ENCODE measurements around the gene CENPX. TPM values are rescaled to one million over a fixed set of nuclear protein-coding genes. Genes with fewer than 3 reads are reported as not detected.
A peak's percentile ranks its signal among the peaks of the same experiment; 100 is the strongest.

CENPX gene
- total RNA-seq, 1 experiment from 2014 or later = 344 TPM

GRCh38 chr17:82036634-82037091 lies 14.0 kb upstream of the CENPX start:
- POLR2A ChIA-PET (ENCODE audit: unreplicated experiment) = no interaction called here
- H3K9me2 ChIP-seq (replicated peaks; ENCODE audit: low read length) = no peaks in the 10 kb centered on the region
- no peaks in the 10 kb centered on the region for H3K9me3 ChIP-seq (ENCODE audit: low read length)
- TF ChIP-seq CTCF (conservative IDR thresholded peaks at IDR 0.05; ENCODE audit: low read depth, low read length) = no peak
- no peak for TF ChIP-seq EZH2 (IDR thresholded peaks at IDR 0.05; ENCODE audit: low read length, unreplicated experiment)
- no peak for TF ChIP-seq EZH2phosphoT487 (IDR thresholded peaks at IDR 0.05; ENCODE audit: borderline replicate concordance, low read length)
- intact Hi-C loops (cut with micrococcal nuclease) = loop anchor here (5.0 kb wide), 1 partner anchor 61 kb away; the partner anchor contains the start of gene FASN
- CTCF ChIA-PET = no interaction called here
- H3K27me3 ChIP-seq (ENCODE audit: low read length) = no peaks in the 10 kb centered on the region
- peak overlapping the region; percentile 75 for H3K9ac ChIP-seq (ENCODE audit: low read length)
- H3F3A ChIP-seq (ENCODE audit: low read length, unreplicated experiment) = no peaks in the 10 kb centered on the region
- H3K4me2 ChIP-seq (ENCODE audit: low read length) = peak overlapping the region; percentile 93
- peak overlapping the region; percentile 86 for H3K4me3 ChIP-seq (ENCODE audit: low read length)
- TSS peak; percentile 51 for BruUV-seq (replicated peaks)
- no peak overlapping the region for H2AFZ ChIP-seq (ENCODE audit: low read length)
- H4K20me1 ChIP-seq (ENCODE audit: low read length) = peaks cover 8% of the 10 kb centered on the region; the same call in 1 of the 2 replicates
- DNase-seq = no peak
- peaks cover 25% of the 10 kb centered on the region for H3K4me1 ChIP-seq (ENCODE audit: insufficient read depth, low read length)
- no peak overlapping the region for H3K27ac ChIP-seq (ENCODE audit: low read length)
- no peaks in the 10 kb centered on the region for H3K36me3 ChIP-seq (ENCODE audit: low read depth, low read length)
- peaks cover 17% of the 10 kb centered on the region for H3K79me2 ChIP-seq (ENCODE audit: low read length)
- peak; percentile 0; the same call in 1 of the 2 replicates for ATAC-seq

- intact Hi-C loops (cut with micrococcal nuclease) = loop anchor here (5.0 kb wide), 1 partner anchor 61 kb away; the partner anchor contains the start of gene FASN
- H3K27ac ChIP-seq (ENCODE audit: low read length) = no peak overlapping the region
Observed at GRCh38 chr17:82035956-82036633, 13.4 kb upstream of the CENPX start.

More at GRCh38 chr17:82035956-82036633, 13.4 kb upstream of the CENPX start:
- peak overlapping the region; percentile 86 for H3K4me3 ChIP-seq (ENCODE audit: low read length)
- peak overlapping the region; percentile 75; the same call in 1 of the 2 replicates for H3K9ac ChIP-seq (ENCODE audit: low read length)
- H4K20me1 ChIP-seq (ENCODE audit: low read length) = peaks cover 8% of the 10 kb centered on the region; the same call in 1 of the 2 replicates
- H3K27me3 ChIP-seq (ENCODE audit: low read length) = no peaks in the 10 kb centered on the region
- CTCF ChIA-PET = no interaction called here
- DNase-seq = peak; percentile 56
- no TSS peak for BruUV-seq (replicated peaks)
- H3K79me2 ChIP-seq (ENCODE audit: low read length) = peaks cover 17% of the 10 kb centered on the region
- H2AFZ ChIP-seq (ENCODE audit: low read length) = no peak overlapping the region
- H3K4me1 ChIP-seq (ENCODE audit: insufficient read depth, low read length) = peaks cover 25% of the 10 kb centered on the region
- no peaks in the 10 kb centered on the region for H3K9me2 ChIP-seq (replicated peaks; ENCODE audit: low read length)
- H3F3A ChIP-seq (ENCODE audit: low read length, unreplicated experiment) = no peaks in the 10 kb centered on the region
- no peak for ATAC-seq
- TF ChIP-seq CTCF (conservative IDR thresholded peaks at IDR 0.05; ENCODE audit: low read depth, low read length) (no peak), EZH2phosphoT487 (IDR thresholded peaks at IDR 0.05; ENCODE audit: borderline replicate concordance, low read length) (no peak), EZH2 (IDR thresholded peaks at IDR 0.05; ENCODE audit: low read length, unreplicated experiment) (no peak)
- H3K4me2 ChIP-seq (ENCODE audit: low read length) = peak overlapping the region; percentile 93
- no peaks in the 10 kb centered on the region for H3K9me3 ChIP-seq (ENCODE audit: low read length)
- no peaks in the 10 kb centered on the region for H3K36me3 ChIP-seq (ENCODE audit: low read depth, low read length)
- POLR2A ChIA-PET (ENCODE audit: unreplicated experiment) = no interaction called here
